Right lobe of liver (tissue), 6 donors: Measurements from ENCODE around the gene TIMP4. TPM values are rescaled to one million over a fixed set of nuclear protein-coding genes. Genes with fewer than 3 reads are reported as not detected.

Source experiments
- ATAC-seq, 4 donors: fragments of 200-7000 bp; cut with Tn5 transposase; one replicate each; pipeline ENCODE4 v1.9.1; 2020; ENCODE audit warnings: mild to moderate bottlenecking in 4 of 4, moderate library complexity in 4 of 4
- DNase-seq, 3 donors: peaks; one replicate each; pipeline ENCODE4 v3.0.0-alpha.2; 2020
- H3K27ac ChIP-seq, 3 donors: fragments of 200-600 bp; one replicate each; pipeline ENCODE4 v1.8.0; 2022
- H3K27me3 ChIP-seq, 2 donors: fragments of 200-600 bp; one replicate each; pipeline ENCODE4 v1.8.0; 2022
- H3K36me3 ChIP-seq, 4 donors: fragments of 200-600 bp; sonication (generic) in 1 of 4; one replicate each; pipeline versions ENCODE4 v1.5.1 to v1.8.0; 2017 to 2022; ENCODE audit warnings: control low read depth in 1 of 4
- H3K4me1 ChIP-seq, 4 donors: fragments of 200-600 bp; sonication (generic) in 1 of 4; one replicate each; pipeline versions ENCODE4 v1.5.1 to v1.8.0; 2017 to 2022; ENCODE audit warnings: control low read depth in 1 of 4
- H3K4me3 ChIP-seq, 3 donors: fragments of 200-600 bp; one replicate each; pipeline ENCODE4 v1.8.0; 2022
- H3K9me3 ChIP-seq, 4 donors: fragments of 200-600 bp; sonication (generic) in 1 of 4; one replicate each; pipeline versions ENCODE4 v1.5.1 to v1.8.0; 2017 to 2022; ENCODE audit warnings: control low read depth in 1 of 4
- CTCF ChIP-seq, 4 donors: fragments of 200-600 bp in 3 of 4; fragments of 450-650 bp in 1 of 4; IDR thresholded peaks; one replicate each; pipeline versions ENCODE4 v1.5.1 to v1.8.0; 2016 to 2022; ENCODE audit warnings: antibody characterized with exemption in 4 of 4, mild to moderate bottlenecking in 2 of 4
- POLR2A ChIP-seq: fragments of 450-650 bp; IDR thresholded peaks from one replicate; pipeline ENCODE4 v1.6.1; 2017; ENCODE audit warnings: antibody characterized with exemption, mild to moderate bottlenecking
- WGBS: methylation state at CpG from one replicate; pipeline ENCODE4 v1.1.6; 2018; ENCODE audit warnings: low coverage, low lambda C conversion rate; ENCODE audit not compliant: insufficient coverage; ENCODE audit errors: missing lambda C conversion rate; 5-methylcytosine and 5-hydroxymethylcytosine counted together
- intact Hi-C, 2 donors: fragments of 100-400 bp; cut with DNase I; formaldehyde crosslinking; loops; one replicate each; pipeline versions ENCODE4 v1.11.2 to v1.14.1; 2022
- total RNA-seq, 6 experiments: library from RNA; depleted of rRNA in 2 of 6; stranded (reverse); fragments of >200 nt in 2 of 6; fragmentation: NEBNext Ultra II Directional in 3 of 6; extraction: Animal tissue kit (Norgen Biotek cat#: 25700) in 3 of 6; gene quantifications; one replicate each; pipeline versions ENCODE4 v1.1.0 to v1.2.4, GENCODE V29; 2016 to 2023
- donor health status: DM: no; HTN: yes; CAD: no.
- donor health status: DM: no; HTN: no; CAD: no.
- donor health status: DM: no; HTN: no; CAD: no.
- donor health status: DM: no; HTN: yes; CAD: no.
- donor health status: DM: no; HTN: yes; CAD: no.

The TIMP4 gene
- total RNA-seq, 6 experiments from 2014 or later = 0.35 to 2.2 (median 0.66) TPM; not detected in 1

DNA sequence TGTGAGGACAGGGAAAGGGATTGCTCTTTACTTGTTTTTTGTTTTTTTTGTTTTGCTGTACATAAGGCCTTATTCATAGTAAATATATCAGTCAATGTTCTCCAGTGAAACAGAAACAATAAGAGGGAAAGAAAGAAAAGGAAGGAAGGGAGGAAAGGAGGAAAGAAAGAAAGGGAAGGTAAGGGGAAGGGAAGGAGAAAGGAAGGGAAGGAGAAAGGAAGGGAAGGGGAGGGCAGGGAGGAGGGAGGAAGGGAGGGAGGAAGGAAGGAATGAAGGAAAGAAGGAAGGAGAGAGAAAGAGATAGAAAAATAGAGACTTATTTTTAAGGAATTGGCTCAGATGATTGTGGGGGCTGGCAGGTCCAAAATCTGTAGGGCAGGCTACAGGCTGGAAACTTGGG lies 37.2 kb downstream of the TIMP4 start:
- DNase-seq (no peak), ATAC-seq (no peak)
- no peak overlapping the region for H3K4me3 ChIP-seq
- TF ChIP-seq CTCF (IDR thresholded peaks at IDR 0.05) (no peak), POLR2A (no peak)
- H3K4me1 ChIP-seq = no peaks in the 10 kb centered on the region
- no peaks in the 10 kb centered on the region for H3K36me3 ChIP-seq
- no peaks in the 10 kb centered on the region for H3K27me3 ChIP-seq
- H3K9me3 ChIP-seq = no peaks in the 10 kb centered on the region
- no peak overlapping the region for H3K27ac ChIP-seq
- intact Hi-C loops = no loop called here

- no peak for TF ChIP-seq POLR2A
- 76% methylated on average over 5 of the region's 5 CpGs for WGBS
Observed at GRCh38 chr3:12120374-12121140, 38.2 kb downstream of the TIMP4 start.

GRCh38 chr3:12117473-12117872 lies 41.2 kb downstream of the TIMP4 start:
- DNase-seq (no peak), ATAC-seq (no peak)
- Histone ChIP-seq H3K27me3 (no peaks in the 10 kb centered on the region), H3K27ac (no peak overlapping the region), H3K36me3 (no peaks in the 10 kb centered on the region), H3K4me3 (no peak overlapping the region), H3K4me1 (no peaks in the 10 kb centered on the region), H3K9me3 (no peaks in the 10 kb centered on the region)
- TF ChIP-seq POLR2A (no peak), CTCF (IDR thresholded peaks at IDR 0.05) (no peak)
- intact Hi-C loops = no loop called here

More at GRCh38 chr3:12120374-12121140, 38.2 kb downstream of the TIMP4 start:
- DNase-seq = no peak
- no peaks in the 10 kb centered on the region for H3K9me3 ChIP-seq
- no peaks in the 10 kb centered on the region for H3K27me3 ChIP-seq
- no peak overlapping the region for H3K4me3 ChIP-seq
- intact Hi-C loops = no loop called here
- H3K4me1 ChIP-seq = no peaks in the 10 kb centered on the region
- H3K27ac ChIP-seq = no peak overlapping the region
- no peak for ATAC-seq
- H3K36me3 ChIP-seq = no peaks in the 10 kb centered on the region

- TF ChIP-seq CTCF (IDR thresholded peaks at IDR 0.05) (no peak), POLR2A (no peak)
- no peaks in the 10 kb centered on the region for H3K36me3 ChIP-seq
- 30% methylated on average over 4 of the region's 4 CpGs for WGBS
- no peak overlapping the region for H3K27ac ChIP-seq
- H3K4me3 ChIP-seq = no peak overlapping the region
- H3K27me3 ChIP-seq = no peaks in the 10 kb centered on the region
- intact Hi-C loops = no loop called here
- DNase-seq = no peak
- H3K4me1 ChIP-seq = no peaks in the 10 kb centered on the region
- H3K9me3 ChIP-seq = no peaks in the 10 kb centered on the region
- peak in 1 of 4 donors; percentile 68 for ATAC-seq
Observed at GRCh38 chr3:12116870-12117269, 41.8 kb downstream of the TIMP4 start.

- H3K27me3 ChIP-seq = no peaks in the 10 kb centered on the region
- H3K4me1 ChIP-seq = no peaks in the 10 kb centered on the region
- intact Hi-C loops = no loop called here
- H3K4me3 ChIP-seq = no peak overlapping the region
- TF ChIP-seq POLR2A (no peak), CTCF (IDR thresholded peaks at IDR 0.05) (no peak)
- no peaks in the 10 kb centered on the region for H3K36me3 ChIP-seq
- no peaks in the 10 kb centered on the region for H3K9me3 ChIP-seq
- H3K27ac ChIP-seq = no peak overlapping the region
- DNase-seq (no peak), ATAC-seq (no peak)
- WGBS = 57% methylated on average over 3 of the region's 3 CpGs
Observed at GRCh38 chr3:12115849-12116248, 42.9 kb downstream of the TIMP4 start.
